ENCODE results near the gene GPRC5B. TPM values are rescaled to one million over a fixed set of nuclear protein-coding genes. Genes with fewer than 3 reads are reported as not detected.

GPRC5B gene
- total RNA-seq, 1 donor from 2014 or later: 21.1 TPM

DNA sequence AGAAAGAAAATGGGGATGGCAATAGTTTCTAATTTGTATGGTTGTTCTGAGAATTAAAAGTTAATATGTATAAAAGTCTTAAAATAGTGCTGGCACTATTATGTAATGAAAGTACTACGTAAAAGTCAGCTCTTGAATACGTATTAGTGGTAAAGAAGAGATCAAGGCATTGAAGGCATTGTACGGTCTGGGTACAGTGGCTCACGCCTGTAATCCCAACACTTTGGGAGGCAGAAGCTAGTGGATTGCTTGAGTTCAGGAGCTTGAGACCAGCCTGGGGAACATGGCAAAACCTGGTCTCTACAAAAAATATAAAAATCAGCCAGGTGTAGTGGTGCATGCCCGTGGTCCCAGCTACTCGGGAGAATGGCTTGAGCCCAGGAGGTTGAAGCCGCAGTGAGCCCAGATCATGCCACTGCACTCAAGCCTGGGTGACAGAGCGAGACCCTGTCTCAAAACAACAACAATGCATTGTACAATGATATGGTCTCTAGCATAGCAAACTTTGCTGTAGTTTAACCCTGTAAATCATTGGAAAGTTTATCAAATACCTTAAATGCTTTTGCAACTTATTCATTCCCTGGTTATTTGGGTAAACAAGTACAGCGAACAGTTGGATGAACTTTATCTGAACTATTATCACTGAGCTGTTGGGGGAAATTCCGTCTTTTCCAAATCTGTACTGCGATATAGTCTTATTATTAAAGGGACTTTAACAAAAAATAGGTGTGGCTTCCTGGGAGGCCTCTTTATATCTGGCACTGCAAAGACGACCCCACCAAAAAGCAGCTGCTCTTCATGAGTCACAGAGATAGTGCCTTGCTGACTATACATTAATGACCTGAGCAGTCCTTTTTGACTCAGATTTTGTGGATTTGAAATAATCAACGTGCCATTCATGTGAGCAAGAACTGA is 73.6 kb downstream of the GPRC5B start:
- H3K4me3 ChIP-seq: no peak overlapping the region
- H3K9me3 ChIP-seq: no peaks in the 10 kb centered on the region
- H3K4me1 ChIP-seq: peaks cover 18% of the 10 kb centered on the region
- intact Hi-C loops (cut with DNase I): no loop called here
- TF ChIP-seq, protein P1, sequence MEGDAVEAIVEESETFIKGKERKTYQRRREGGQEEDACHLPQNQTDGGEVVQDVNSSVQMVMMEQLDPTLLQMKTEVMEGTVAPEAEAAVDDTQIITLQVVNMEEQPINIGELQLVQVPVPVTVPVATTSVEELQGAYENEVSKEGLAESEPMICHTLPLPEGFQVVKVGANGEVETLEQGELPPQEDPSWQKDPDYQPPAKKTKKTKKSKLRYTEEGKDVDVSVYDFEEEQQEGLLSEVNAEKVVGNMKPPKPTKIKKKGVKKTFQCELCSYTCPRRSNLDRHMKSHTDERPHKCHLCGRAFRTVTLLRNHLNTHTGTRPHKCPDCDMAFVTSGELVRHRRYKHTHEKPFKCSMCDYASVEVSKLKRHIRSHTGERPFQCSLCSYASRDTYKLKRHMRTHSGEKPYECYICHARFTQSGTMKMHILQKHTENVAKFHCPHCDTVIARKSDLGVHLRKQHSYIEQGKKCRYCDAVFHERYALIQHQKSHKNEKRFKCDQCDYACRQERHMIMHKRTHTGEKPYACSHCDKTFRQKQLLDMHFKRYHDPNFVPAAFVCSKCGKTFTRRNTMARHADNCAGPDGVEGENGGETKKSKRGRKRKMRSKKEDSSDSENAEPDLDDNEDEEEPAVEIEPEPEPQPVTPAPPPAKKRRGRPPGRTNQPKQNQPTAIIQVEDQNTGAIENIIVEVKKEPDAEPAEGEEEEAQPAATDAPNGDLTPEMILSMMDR (IDR thresholded peaks at IDR 0.05): no peak
- H3K27me3 ChIP-seq: no peaks in the 10 kb centered on the region
- H3K27ac ChIP-seq: no peak overlapping the region
- ATAC-seq (no peak), DNase-seq (no peak)
- no peaks in the 10 kb centered on the region for H3K36me3 ChIP-seq

- intact Hi-C loops (cut with DNase I): no loop called here
- Histone ChIP-seq H3K36me3 (no peaks in the 10 kb centered on the region), H3K27ac (no peak overlapping the region), H3K27me3 (no peaks in the 10 kb centered on the region), H3K4me1 (peaks cover 19% of the 10 kb centered on the region), H3K9me3 (peaks cover 3% of the 10 kb centered on the region), H3K4me3 (no peak overlapping the region)
- TF ChIP-seq, protein P1 (IDR thresholded peaks at IDR 0.05): no peak
- no peak for ATAC-seq
- no peak for DNase-seq
Measured at GRCh38 chr16:19809693-19810092, 75.0 kb downstream of the GPRC5B start.

GRCh38 chr16:19809121-19809635 is 75.5 kb downstream of the GPRC5B start:
- H3K9me3 ChIP-seq: peaks cover 3% of the 10 kb centered on the region
- H3K4me3 ChIP-seq: no peak overlapping the region
- ATAC-seq (peak; percentile 51), DNase-seq (no peak)
- peaks cover 24% of the 10 kb centered on the region for H3K4me1 ChIP-seq
- H3K27me3 ChIP-seq: no peaks in the 10 kb centered on the region
- intact Hi-C loops (cut with DNase I): no loop called here
- TF ChIP-seq, protein P1 (IDR thresholded peaks at IDR 0.05): no peak
- peak overlapping the region; percentile 11 for H3K27ac ChIP-seq
- H3K36me3 ChIP-seq: no peaks in the 10 kb centered on the region

DNA sequence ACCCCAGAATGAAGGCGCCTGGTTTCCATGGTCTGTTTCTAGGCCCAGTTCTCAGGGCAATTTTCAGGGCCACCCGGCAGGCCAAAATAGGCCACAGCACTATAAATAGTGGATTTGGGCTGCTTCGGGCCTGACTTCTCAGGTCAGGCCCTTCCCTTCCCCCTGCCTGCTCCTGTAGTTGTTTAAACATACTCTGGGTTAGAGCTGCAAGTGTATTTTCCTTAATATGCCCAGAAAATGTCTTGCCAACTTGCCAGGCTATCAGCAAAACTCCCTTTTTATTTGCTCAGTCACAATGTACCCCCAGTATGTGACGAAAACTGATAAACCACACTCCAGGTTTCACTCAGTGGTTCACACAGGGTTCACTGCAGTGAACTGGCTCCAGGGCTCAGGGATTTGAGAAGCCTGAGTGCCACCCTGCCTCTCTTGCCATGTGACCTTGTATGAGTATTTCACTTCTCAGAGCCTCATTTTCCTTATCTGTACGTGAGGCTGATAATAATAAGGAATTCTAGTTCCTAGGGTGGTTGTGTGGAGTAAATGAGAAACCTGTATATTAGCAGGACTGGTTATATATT is 76.5 kb downstream of the GPRC5B start:
- ATAC-seq: peak; percentile 54
- peaks cover 3% of the 10 kb centered on the region for H3K9me3 ChIP-seq
- H3K4me3 ChIP-seq: no peak overlapping the region
- no peaks in the 10 kb centered on the region for H3K36me3 ChIP-seq
- H3K27ac ChIP-seq: no peak overlapping the region
- TF ChIP-seq, protein P1 (IDR thresholded peaks at IDR 0.05): no peak
- H3K27me3 ChIP-seq: no peaks in the 10 kb centered on the region
- no peak for DNase-seq
- intact Hi-C loops (cut with DNase I): no loop called here
- H3K4me1 ChIP-seq: peaks cover 24% of the 10 kb centered on the region

Other genes starting within 250 kb of the GPRC5B start
- gene KNOP1, start 166.6 kb downstream of the GPRC5B start, total RNA-seq: 12.2 TPM
- 7.6 TPM for gene IQCK, start 166.6 kb downstream of the GPRC5B start, total RNA-seq
- not detected for gene GPR139, start 189.0 kb upstream of the GPRC5B start, total RNA-seq